Measurements from ENCODE around the gene GLO1. TPM values are rescaled to one million over a fixed set of nuclear protein-coding genes. Genes with fewer than 3 reads are reported as not detected.

The GLO1 gene
- total and polyA plus RNA-seq, 9 of the 15 experiments (the other 6 are each of a cell fraction or from before 2014, with no cell fraction given), result 155 to 331 (median 203) TPM

DNA sequence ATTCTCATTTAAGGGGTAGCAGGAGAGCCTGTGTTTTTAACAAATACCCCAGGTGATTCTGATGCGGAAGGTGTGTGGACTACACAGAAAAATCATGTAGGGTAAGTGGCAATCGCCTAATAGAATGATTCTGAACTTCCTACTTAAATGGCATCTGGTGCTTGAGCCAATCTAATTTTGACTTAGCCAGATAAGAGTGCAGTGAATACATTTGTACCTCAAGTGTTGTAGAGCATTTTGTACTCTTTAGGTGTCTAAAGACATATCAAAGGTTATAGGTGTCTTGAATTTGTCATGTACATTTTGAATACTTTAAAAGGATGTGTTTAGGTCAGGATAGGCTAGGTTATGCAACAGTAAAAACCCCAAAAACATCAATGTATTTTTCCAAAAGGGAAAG, 53.2 kb downstream of the GLO1 start:
- H3K4me2 ChIP-seq (ENCODE audit: insufficient read depth, low read length), result no peak overlapping the region
- intact Hi-C loops (cut with micrococcal nuclease), result no loop called here
- H3K27me3 ChIP-seq (ENCODE audit: control insufficient read depth in 2 of 2, insufficient read depth in 2 of 2, low read length in 2 of 2), result peaks cover 7 to 9% of the 10 kb centered on the region in 2 experiments
- H3K9me1 ChIP-seq (ENCODE audit: control insufficient read depth, insufficient read depth, low read length), result no peaks in the 10 kb centered on the region
- ATAC-seq, result no peak
- H3K79me2 ChIP-seq (ENCODE audit: control insufficient read depth, insufficient read depth, low read length), result no peaks in the 10 kb centered on the region
- H2AFZ ChIP-seq (ENCODE audit: low read depth, low read length), result no peak overlapping the region
- no peak overlapping the region for H3K9ac ChIP-seq (ENCODE audit: insufficient read depth in 1 of 2, low read depth in 2 of 2, low read length in 2 of 2)
- FAIRE-seq, result no peak
- no peaks in the 10 kb centered on the region for H3K4me1 ChIP-seq (replicated peaks in 1 of 2; ENCODE audit: control insufficient read depth in 2 of 2, insufficient read depth in 2 of 2, low read length in 2 of 2)
- 3% methylated on average over 2 of the region's 2 CpGs for WGBS (ENCODE audit: insufficient coverage, low coverage, missing lambda C conversion rate)
- no peak overlapping the region for H3K4me3 ChIP-seq
- in situ Hi-C loops (cut with MboI), result no loop called here
- H3K9me3 ChIP-seq (replicated peaks; ENCODE audit: control insufficient read depth, insufficient read depth, low read depth, low read length), result no peaks in the 10 kb centered on the region; the same call in 1 of the 2 replicates
- no TSS peak for BruUV-seq (replicated peaks)
- ChIA-PET POLR2A (no interaction called here), CTCF (ENCODE audit: low intra/inter-chr PET ratio) (no interaction called here)
- no peaks in the 10 kb centered on the region for H4K20me1 ChIP-seq (replicated peaks; ENCODE audit: control insufficient read depth, insufficient read depth, low read length)
- DNase-seq (ENCODE audit: extremely low read depth in 1 of 4, low spot score in 3 of 4), result no peak
- no peak overlapping the region for H3K27ac ChIP-seq (ENCODE audit: extremely low read depth, low read depth, low read length)
- no peaks in the 10 kb centered on the region for H3K36me3 ChIP-seq (ENCODE audit: control insufficient read depth, insufficient read depth, low read length)
- TF ChIP-seq ZNF764 (CRISPR knock-in tag; IDR thresholded peaks at IDR 0.05; ENCODE audit: low read depth) (no peak), CEBPB (tag; IDR thresholded peaks at IDR 0.05) (no peak), ZNF124 (CRISPR knock-in tag; IDR thresholded peaks at IDR 0.05) (no peak), ZNF384 (IDR thresholded peaks at IDR 0.05; ENCODE audit: low read depth, low read length) (no peak), CCAR2 (IDR thresholded peaks at IDR 0.05; ENCODE audit: low read depth, low read length) (no peak), ZNF3 (CRISPR knock-in tag; IDR thresholded peaks at IDR 0.05) (no peak), SRSF1 (IDR thresholded peaks at IDR 0.05; ENCODE audit: low read depth, low read length) (no peak), C11orf30 (IDR thresholded peaks at IDR 0.05; ENCODE audit: low read depth) (no peak)
- TF ChIP-seq, protein P1, sequence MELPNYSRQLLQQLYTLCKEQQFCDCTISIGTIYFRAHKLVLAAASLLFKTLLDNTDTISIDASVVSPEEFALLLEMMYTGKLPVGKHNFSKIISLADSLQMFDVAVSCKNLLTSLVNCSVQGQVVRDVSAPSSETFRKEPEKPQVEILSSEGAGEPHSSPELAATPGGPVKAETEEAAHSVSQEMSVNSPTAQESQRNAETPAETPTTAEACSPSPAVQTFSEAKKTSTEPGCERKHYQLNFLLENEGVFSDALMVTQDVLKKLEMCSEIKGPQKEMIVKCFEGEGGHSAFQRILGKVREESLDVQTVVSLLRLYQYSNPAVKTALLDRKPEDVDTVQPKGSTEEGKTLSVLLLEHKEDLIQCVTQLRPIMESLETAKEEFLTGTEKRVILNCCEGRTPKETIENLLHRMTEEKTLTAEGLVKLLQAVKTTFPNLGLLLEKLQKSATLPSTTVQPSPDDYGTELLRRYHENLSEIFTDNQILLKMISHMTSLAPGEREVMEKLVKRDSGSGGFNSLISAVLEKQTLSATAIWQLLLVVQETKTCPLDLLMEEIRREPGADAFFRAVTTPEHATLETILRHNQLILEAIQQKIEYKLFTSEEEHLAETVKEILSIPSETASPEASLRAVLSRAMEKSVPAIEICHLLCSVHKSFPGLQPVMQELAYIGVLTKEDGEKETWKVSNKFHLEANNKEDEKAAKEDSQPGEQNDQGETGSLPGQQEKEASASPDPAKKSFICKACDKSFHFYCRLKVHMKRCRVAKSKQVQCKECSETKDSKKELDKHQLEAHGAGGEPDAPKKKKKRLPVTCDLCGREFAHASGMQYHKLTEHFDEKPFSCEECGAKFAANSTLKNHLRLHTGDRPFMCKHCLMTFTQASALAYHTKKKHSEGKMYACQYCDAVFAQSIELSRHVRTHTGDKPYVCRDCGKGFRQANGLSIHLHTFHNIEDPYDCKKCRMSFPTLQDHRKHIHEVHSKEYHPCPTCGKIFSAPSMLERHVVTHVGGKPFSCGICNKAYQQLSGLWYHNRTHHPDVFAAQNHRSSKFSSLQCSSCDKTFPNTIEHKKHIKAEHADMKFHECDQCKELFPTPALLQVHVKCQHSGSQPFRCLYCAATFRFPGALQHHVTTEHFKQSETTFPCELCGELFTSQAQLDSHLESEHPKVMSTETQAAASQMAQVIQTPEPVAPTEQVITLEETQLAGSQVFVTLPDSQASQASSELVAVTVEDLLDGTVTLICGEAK (IDR thresholded peaks at IDR 0.05), result no peak
- TF ChIP-seq, protein P1 (CRISPR knock-in tag; IDR thresholded peaks at IDR 0.05), result no peak
- TF ChIP-seq, protein P2, sequence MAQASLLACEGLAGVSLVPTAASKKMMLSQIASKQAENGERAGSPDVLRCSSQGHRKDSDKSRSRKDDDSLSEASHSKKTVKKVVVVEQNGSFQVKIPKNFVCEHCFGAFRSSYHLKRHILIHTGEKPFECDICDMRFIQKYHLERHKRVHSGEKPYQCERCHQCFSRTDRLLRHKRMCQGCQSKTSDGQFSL (CRISPR knock-in tag; IDR thresholded peaks at IDR 0.05), result no peak
- TF ChIP-seq, protein P2 (tag; IDR thresholded peaks at IDR 0.05), result no peak
- TF ChIP-seq, protein P3, sequence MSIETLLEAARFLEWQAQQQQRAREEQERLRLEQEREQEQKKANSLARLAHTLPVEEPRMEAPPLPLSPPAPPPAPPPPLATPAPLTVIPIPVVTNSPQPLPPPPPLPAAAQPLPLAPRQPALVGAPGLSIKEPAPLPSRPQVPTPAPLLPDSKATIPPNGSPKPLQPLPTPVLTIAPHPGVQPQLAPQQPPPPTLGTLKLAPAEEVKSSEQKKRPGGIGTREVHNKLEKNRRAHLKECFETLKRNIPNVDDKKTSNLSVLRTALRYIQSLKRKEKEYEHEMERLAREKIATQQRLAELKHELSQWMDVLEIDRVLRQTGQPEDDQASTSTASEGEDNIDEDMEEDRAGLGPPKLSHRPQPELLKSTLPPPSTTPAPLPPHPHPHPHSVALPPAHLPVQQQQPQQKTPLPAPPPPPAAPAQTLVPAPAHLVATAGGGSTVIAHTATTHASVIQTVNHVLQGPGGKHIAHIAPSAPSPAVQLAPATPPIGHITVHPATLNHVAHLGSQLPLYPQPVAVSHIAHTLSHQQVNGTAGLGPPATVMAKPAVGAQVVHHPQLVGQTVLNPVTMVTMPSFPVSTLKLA (conservative IDR thresholded peaks at IDR 0.05), result no peak
